H54 (cell line): ENCODE measurements around the gene ARMC7.
A peak's percentile ranks its signal among the peaks of the same experiment; 100 is the strongest.
"Not testable (repeated sequence)": the region's sequence is repeated elsewhere in the genome, so short reads cannot be mapped to it uniquely, and the experiment has no call there.

ENCODE experiments used
- DNase-seq: peaks from one replicate; pipeline ENCODE4 v3.0.0; 2011; ENCODE audit warnings: low spot score, mixed read lengths; ENCODE audit not compliant: insufficient read length
- FAIRE-seq: peaks from 3 replicates; lab custom pipeline; 2011; peaks lifted over from hg19 to GRCh38; lab: Jason Lieb, UNC
- POLR2A ChIP-seq: IDR thresholded peaks from 2 replicates; pipeline ENCODE4 v1.6.1; 2011; ENCODE audit warnings: low read depth, mild to moderate bottlenecking, low read length

Gene ARMC7

GRCh38 chr17:75155191-75155601 is 45.4 kb downstream of the ARMC7 start:
- DNase-seq (no peak), FAIRE-seq (no peak)
- no peak for TF ChIP-seq POLR2A

DNA sequence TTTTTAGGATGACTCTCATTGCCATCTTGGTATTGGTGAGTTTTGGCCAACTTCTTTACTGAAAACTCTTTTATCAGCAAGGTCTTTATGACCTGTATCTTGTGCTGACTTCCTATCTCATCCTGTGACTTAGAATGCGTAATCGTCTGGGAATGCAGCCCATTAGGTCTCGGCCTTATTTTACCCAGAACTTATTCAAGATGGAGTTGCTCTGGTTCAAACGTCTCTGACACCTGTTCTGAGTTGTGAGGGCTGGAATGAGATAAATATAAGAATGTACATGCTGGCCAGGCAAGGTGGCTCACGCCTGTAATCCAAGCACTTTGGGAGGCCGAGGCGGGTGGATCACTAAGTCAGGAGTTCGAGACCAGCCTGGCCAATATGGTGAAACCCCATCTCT is 48.7 kb downstream of the ARMC7 start:
- not testable (repeated sequence) for DNase-seq, FAIRE-seq

- TF ChIP-seq POLR2A, result no peak
- no peak for FAIRE-seq
- DNase-seq, result peak; percentile 24
Measured at GRCh38 chr17:75159196-75160031, 49.6 kb downstream of the ARMC7 start.

DNA sequence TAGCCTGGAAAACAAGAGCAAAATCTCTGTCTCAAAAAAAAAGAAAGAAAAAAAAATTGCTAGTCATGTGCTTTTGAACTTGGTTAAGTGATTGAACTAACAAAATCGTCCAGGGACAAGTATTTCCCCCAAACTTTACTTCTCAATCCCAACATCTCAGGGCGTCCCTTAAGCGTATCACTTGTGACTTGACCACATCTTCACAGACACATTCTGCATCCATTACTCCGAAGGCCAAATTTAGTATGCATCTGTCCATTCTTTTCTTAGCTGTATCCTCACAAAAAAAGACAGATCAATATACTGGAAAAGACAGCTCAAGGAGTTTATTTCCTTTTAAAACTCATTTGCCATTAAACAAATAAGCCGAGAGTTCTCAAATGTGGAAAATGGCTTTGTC is 50.4 kb downstream of the ARMC7 start:
- DNase-seq (no peak), FAIRE-seq (no peak)
- TF ChIP-seq POLR2A, result no peak

DNA sequence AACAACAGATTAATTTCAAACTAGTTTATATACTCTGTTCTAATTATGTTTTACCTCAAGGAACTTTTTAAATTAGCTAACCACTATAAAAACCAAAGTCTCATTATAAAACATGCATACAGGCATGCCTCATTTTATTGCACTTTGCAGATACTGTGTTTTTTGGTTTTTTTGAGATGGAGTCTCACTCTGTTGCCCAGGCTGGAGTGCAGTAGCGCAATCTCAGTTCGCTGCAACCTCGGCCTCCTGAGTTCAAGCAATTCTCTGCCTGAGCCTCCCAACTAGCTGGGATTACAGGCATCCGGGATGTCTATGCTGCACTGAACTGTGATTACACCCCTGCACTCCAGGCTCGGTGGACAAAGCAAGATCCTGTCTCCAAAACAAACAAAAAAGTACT is 53.3 kb downstream of the ARMC7 start:
- FAIRE-seq (no peak), DNase-seq (no peak)
- no peak for TF ChIP-seq POLR2A

GRCh38 chr17:75164606-75165005 is 54.8 kb downstream of the ARMC7 start:
- not testable (repeated sequence) for DNase-seq, FAIRE-seq

DNA sequence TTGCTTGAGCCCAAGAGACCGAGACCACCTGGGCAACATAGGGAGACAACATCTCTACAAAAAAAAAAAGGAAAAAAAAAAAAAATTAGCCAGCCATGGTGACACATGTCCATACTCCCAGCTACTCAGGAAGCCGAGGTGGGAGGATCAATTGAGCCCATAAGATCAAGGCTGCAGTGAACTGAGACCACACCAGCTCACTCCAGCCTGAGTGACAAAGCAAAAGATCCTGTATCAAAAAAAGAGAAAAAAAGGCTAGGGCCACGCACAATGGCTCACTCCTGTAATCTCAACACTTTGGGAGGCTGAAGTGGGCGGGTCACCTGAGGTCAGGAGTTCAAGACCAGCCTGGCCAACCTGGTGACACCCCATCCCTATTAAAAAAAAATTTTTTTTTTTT is 59.2 kb downstream of the ARMC7 start:
- FAIRE-seq (no peak), DNase-seq (no peak)
- TF ChIP-seq POLR2A, result no peak

DNA sequence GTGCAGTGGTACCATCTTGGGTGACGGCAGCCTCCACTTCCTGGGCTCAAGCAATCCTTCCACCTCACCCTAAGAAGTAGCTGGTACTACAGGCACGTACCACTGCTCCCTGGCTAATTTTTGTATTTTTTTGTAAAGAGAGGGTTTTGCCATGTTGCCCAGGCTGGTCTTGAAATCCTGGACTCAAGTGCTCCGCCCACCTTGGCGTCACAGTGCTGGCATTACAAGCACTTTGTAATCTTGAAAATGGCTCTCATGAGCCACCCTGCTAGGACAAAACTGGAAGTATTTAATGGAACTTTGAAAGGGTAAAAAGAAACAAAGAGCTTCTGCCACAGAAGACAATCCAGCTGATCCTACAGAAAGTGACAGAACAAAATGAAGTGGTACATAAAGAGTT is 63.8 kb downstream of the ARMC7 start:
- FAIRE-seq, result no peak

DNA sequence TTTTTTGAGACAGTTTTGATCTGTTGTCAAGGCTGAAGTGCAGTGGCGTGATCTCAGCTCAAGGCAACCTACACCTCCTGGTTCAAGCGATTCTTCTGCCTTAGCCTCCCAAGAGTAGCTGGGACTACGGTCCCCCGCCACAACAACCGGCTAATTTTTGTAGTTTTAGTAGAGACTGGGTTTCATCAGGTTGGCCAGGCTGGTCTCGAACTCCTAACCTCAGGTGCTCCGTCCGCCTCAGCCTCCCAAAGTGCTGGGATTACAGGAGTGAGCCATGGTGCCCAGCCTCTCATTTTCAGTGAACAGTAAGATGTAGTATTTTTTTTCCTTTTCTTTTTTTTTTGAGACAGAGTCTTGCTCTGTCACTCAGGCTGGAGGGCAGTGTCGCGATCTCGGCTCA is 65.2 kb downstream of the ARMC7 start:
- no peak for TF ChIP-seq POLR2A
- DNase-seq, result no peak
- no peak for FAIRE-seq

More for the DNA sequence above, 63.8 kb downstream of the ARMC7 start:
- no peak for TF ChIP-seq POLR2A
- DNase-seq, result no peak

- DNase-seq (no peak), FAIRE-seq (no peak)
- TF ChIP-seq POLR2A, result no peak
Measured at GRCh38 chr17:75176625-75177024, 66.9 kb downstream of the ARMC7 start.

- no peak for FAIRE-seq
- TF ChIP-seq POLR2A, result no peak
- DNase-seq, result no peak
Measured at GRCh38 chr17:75178453-75178852, 68.7 kb downstream of the ARMC7 start.
